ENCODE results near the gene F13A1. TPM values are rescaled to one million over a fixed set of nuclear protein-coding genes. Genes with fewer than 3 reads are reported as not detected.

Gene F13A1
- total RNA-seq, 2 donors from 2014 or later: 15.3 to 49.4 TPM

DNA sequence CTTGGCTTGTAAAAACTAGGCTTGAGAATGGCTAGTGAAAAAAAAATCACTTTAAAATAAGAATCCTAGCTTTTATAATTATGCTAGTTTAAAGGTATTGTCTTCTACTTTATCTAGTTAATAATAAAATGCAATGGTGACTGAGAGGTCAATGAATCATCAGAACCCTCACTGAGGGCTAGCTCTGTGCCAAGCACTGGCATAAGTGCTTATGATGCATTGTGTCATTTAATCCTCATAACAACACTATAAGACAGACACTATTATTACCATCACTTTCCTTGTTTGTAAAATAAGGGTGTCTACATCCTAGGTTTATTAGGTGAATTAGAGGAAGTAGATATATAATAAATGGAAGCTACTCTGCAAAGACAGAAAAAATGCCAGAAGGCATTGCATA is 144.3 kb downstream of the F13A1 start:
- Histone ChIP-seq H3K4me1 (no peaks in the 10 kb centered on the region), H3K27ac (no peak overlapping the region), H3K9ac (ENCODE audit: low read depth in 2 of 2, low read length in 2 of 2) (no peak overlapping the region), H3K36me3 (no peaks in the 10 kb centered on the region), H3K27me3 (no peaks in the 10 kb centered on the region), H3K4me3 (no peak overlapping the region), H3K9me3 (no peaks in the 10 kb centered on the region)
- intact Hi-C loops (cut with DNase I): no loop called here
- no peak for DNase-seq
- TF ChIP-seq, protein P1, sequence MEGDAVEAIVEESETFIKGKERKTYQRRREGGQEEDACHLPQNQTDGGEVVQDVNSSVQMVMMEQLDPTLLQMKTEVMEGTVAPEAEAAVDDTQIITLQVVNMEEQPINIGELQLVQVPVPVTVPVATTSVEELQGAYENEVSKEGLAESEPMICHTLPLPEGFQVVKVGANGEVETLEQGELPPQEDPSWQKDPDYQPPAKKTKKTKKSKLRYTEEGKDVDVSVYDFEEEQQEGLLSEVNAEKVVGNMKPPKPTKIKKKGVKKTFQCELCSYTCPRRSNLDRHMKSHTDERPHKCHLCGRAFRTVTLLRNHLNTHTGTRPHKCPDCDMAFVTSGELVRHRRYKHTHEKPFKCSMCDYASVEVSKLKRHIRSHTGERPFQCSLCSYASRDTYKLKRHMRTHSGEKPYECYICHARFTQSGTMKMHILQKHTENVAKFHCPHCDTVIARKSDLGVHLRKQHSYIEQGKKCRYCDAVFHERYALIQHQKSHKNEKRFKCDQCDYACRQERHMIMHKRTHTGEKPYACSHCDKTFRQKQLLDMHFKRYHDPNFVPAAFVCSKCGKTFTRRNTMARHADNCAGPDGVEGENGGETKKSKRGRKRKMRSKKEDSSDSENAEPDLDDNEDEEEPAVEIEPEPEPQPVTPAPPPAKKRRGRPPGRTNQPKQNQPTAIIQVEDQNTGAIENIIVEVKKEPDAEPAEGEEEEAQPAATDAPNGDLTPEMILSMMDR (IDR thresholded peaks at IDR 0.05): no peak

DNA sequence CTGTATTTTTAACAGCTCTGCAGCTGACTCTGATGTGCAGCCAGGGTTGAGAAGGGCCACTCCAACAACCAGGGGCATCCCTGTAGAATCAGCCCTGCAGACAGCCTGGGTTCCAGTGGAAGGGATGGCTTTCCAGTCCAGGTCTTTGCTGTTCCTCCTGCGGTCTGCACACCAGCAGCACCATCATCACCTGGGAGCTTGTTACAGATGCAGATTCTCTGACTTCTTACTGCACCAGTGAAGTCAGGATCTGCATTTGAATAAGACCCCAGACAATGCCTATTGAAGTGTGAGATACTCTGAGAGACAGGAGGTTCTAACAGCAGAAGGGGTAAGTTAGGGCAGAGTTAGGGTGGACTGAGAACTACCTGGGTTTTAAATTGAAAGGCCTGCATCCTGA is 151.3 kb downstream of the F13A1 start:
- TF ChIP-seq, protein P1 (IDR thresholded peaks at IDR 0.05): no peak
- Histone ChIP-seq H3K27me3 (no peaks in the 10 kb centered on the region), H3K36me3 (no peaks in the 10 kb centered on the region), H3K9me3 (no peaks in the 10 kb centered on the region), H3K4me3 (no peak overlapping the region), H3K9ac (ENCODE audit: low read depth in 2 of 2, low read length in 2 of 2) (no peak overlapping the region), H3K4me1 (no peaks in the 10 kb centered on the region), H3K27ac (no peak overlapping the region)
- no peak for DNase-seq
- intact Hi-C loops (cut with DNase I): no loop called here

GRCh38 chr6:6166064-6166463 is 154.4 kb downstream of the F13A1 start:
- H3K9me3 ChIP-seq: no peaks in the 10 kb centered on the region
- H3K4me3 ChIP-seq: no peak overlapping the region
- no peaks in the 10 kb centered on the region for H3K36me3 ChIP-seq
- no peaks in the 10 kb centered on the region for H3K4me1 ChIP-seq
- no peak overlapping the region for H3K27ac ChIP-seq
- H3K27me3 ChIP-seq: no peaks in the 10 kb centered on the region
- H3K9ac ChIP-seq (ENCODE audit: low read depth in 2 of 2, low read length in 2 of 2): no peak overlapping the region
- intact Hi-C loops (cut with DNase I): no loop called here
- TF ChIP-seq, protein P1 (IDR thresholded peaks at IDR 0.05): no peak
- DNase-seq: no peak

GRCh38 chr6:6164367-6164766 is 156.1 kb downstream of the F13A1 start:
- TF ChIP-seq, protein P1 (IDR thresholded peaks at IDR 0.05): no peak
- no peak for DNase-seq
- H3K4me3 ChIP-seq: no peak overlapping the region
- H3K9ac ChIP-seq (ENCODE audit: low read depth in 2 of 2, low read length in 2 of 2): no peak overlapping the region
- H3K9me3 ChIP-seq: no peaks in the 10 kb centered on the region
- no peaks in the 10 kb centered on the region for H3K4me1 ChIP-seq
- no peaks in the 10 kb centered on the region for H3K27me3 ChIP-seq
- intact Hi-C loops (cut with DNase I): no loop called here
- H3K36me3 ChIP-seq: no peaks in the 10 kb centered on the region
- H3K27ac ChIP-seq: no peak overlapping the region

GRCh38 chr6:6154335-6154734 is 166.1 kb downstream of the F13A1 start:
- Histone ChIP-seq H3K27me3 (no peaks in the 10 kb centered on the region), H3K9me3 (no peaks in the 10 kb centered on the region), H3K4me3 (no peak overlapping the region), H3K27ac (no peak overlapping the region), H3K9ac (ENCODE audit: low read depth in 2 of 2, low read length in 2 of 2) (no peak overlapping the region), H3K36me3 (no peaks in the 10 kb centered on the region), H3K4me1 (no peaks in the 10 kb centered on the region)
- DNase-seq: no peak
- TF ChIP-seq, protein P1 (IDR thresholded peaks at IDR 0.05): no peak
- intact Hi-C loops (cut with DNase I): no loop called here

DNA sequence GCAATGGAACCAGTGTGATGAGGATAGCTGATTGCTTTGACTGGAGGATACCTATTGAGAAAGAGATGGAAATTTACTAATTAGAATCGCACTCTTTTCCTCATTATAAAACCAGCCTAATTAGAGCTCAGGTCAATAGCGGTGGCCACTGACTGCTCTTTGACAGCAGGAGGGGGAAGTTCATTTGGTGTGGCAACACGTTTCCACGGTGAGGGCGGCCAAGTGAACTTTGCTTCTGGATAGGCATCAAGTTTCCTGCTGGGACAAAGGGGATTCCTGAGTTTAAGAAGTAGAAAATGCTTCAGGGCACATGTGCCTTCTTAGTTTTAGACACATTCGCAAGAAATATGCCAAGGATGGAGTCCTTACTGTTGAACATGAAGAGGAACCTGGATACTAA is 168.4 kb downstream of the F13A1 start:
- H3K36me3 ChIP-seq: no peaks in the 10 kb centered on the region
- TF ChIP-seq, protein P1 (IDR thresholded peaks at IDR 0.05): no peak
- H3K9ac ChIP-seq (ENCODE audit: low read depth in 2 of 2, low read length in 2 of 2): no peak overlapping the region
- DNase-seq: no peak
- no peak overlapping the region for H3K27ac ChIP-seq
- H3K4me3 ChIP-seq: no peak overlapping the region
- intact Hi-C loops (cut with DNase I): no loop called here
- no peaks in the 10 kb centered on the region for H3K9me3 ChIP-seq
- no peaks in the 10 kb centered on the region for H3K4me1 ChIP-seq
- no peaks in the 10 kb centered on the region for H3K27me3 ChIP-seq
